H1 (cell line): ENCODE data around the gene BAZ2B. TPM values are rescaled to one million over a fixed set of nuclear protein-coding genes. Genes with fewer than 3 reads are reported as not detected.

Experiments used
- CTCF ChIA-PET: fragments of 300-600 bp; sonication (Branson Sonifier 250); formaldehyde crosslinking; loops from one replicate; lab custom pipeline; 2021; ENCODE audit not compliant: partially characterized antibody; lab: Charles Lee
- POLR2A ChIA-PET: fragments of 300-600 bp; sonication (Branson Sonifier 250); formaldehyde crosslinking; loops from one replicate; lab custom pipeline; 2021; ENCODE audit warnings: inconsistent platforms; ENCODE audit not compliant: partially characterized antibody; lab: Charles Lee
- DNase-seq, 2 experiments: peaks; one replicate each; pipeline versions ENCODE4 v3.0.0 to v3.0.0-alpha.2; 2010 to 2022; ENCODE audit warnings: low spot score in 2 of 2, low read depth in 1 of 2, mixed read lengths in 1 of 2
- FAIRE-seq: peaks from 2 replicates; lab custom pipeline; 2011; peaks lifted over from hg19 to GRCh38; lab: Jason Lieb, UNC
- H2AFZ ChIP-seq: 2 replicates; pipeline ENCODE4 v1.8.1; 2012; ENCODE audit warnings: low read length, inconsistent platforms
- H2AK5ac ChIP-seq: 2 replicates; pipeline ENCODE4 v1.6.1; 2013; ENCODE audit warnings: low read depth, low read length
- H2BK120ac ChIP-seq: replicated peaks from 2 replicates; pipeline ENCODE3; 2013; ENCODE audit warnings: low read depth, low read length, inconsistent platforms
- H2BK12ac ChIP-seq: 2 replicates; pipeline ENCODE4 v1.6.1; 2013; ENCODE audit warnings: low read depth, low read length
- H2BK15ac ChIP-seq: 2 replicates; pipeline ENCODE4 v1.6.1; 2013; ENCODE audit warnings: low read length
- H2BK20ac ChIP-seq: 2 replicates; pipeline ENCODE4 v1.6.1; 2013; ENCODE audit warnings: low read length
- H2BK5ac ChIP-seq: 2 replicates; pipeline ENCODE4 v1.6.1; 2013; ENCODE audit warnings: low read depth, low read length
- H3K14ac ChIP-seq: 2 replicates; pipeline ENCODE4 v1.6.1; 2013; ENCODE audit warnings: inconsistent platforms; ENCODE audit not compliant: insufficient read length
- H3K18ac ChIP-seq: 2 replicates; pipeline ENCODE4 v1.6.1; 2013; ENCODE audit warnings: low read length; ENCODE audit errors: extremely low read depth
- H3K23ac ChIP-seq: 2 replicates; pipeline ENCODE4 v1.6.1; 2013; ENCODE audit warnings: inconsistent platforms; ENCODE audit not compliant: insufficient read length
- H3K23me2 ChIP-seq: 2 replicates; pipeline ENCODE4 v1.6.1; 2013; ENCODE audit warnings: low read depth, low read length
- H3K27ac ChIP-seq: 2 replicates; pipeline ENCODE4 v1.6.1; 2011; ENCODE audit warnings: low read depth, low read length, inconsistent platforms
- H3K27me3 ChIP-seq, 4 experiments: replicated peaks in 1 of 4; 1 replicate in 1 of 4; 2 replicates in 3 of 4; pipeline versions ENCODE4 v1.6.1 to v1.8.1; 2011 to 2013; ENCODE audit warnings: low read length in 3 of 4, mild to moderate bottlenecking in 3 of 4, inconsistent platforms in 2 of 4, mixed read lengths in 2 of 4, moderate library complexity in 1 of 4; ENCODE audit not compliant: control insufficient read depth in 3 of 4, insufficient read depth in 3 of 4; ENCODE audit errors: extremely low read depth in 1 of 4
- H3K36me3 ChIP-seq, 4 experiments: 2 replicates each; pipeline versions ENCODE4 v1.6.1 to v1.8.1; 2011 to 2013; ENCODE audit warnings: mild to moderate bottlenecking in 4 of 4, low read length in 3 of 4, moderate library complexity in 2 of 4, control low read depth in 1 of 4, inconsistent platforms in 1 of 4; ENCODE audit not compliant: insufficient read depth in 4 of 4, control insufficient read depth in 2 of 4
- H3K4ac ChIP-seq: replicated peaks from 2 replicates; pipeline ENCODE3; 2013; ENCODE audit warnings: low read length, low read depth, mixed read lengths, inconsistent platforms; ENCODE audit not compliant: insufficient read length
- H3K4me1 ChIP-seq, 4 experiments: replicated peaks in 1 of 4; 1 replicate in 1 of 4; 2 replicates in 3 of 4; pipeline versions ENCODE4 v1.6.1 to v1.8.1; 2011 to 2013; ENCODE audit warnings: low read length in 3 of 4, inconsistent platforms in 2 of 4, mixed read lengths in 1 of 4; ENCODE audit not compliant: insufficient read depth in 4 of 4, control insufficient read depth in 3 of 4
- H3K4me2 ChIP-seq, 2 experiments: 2 replicates each; pipeline versions ENCODE4 v1.6.1 to v1.8.1; 2011 to 2013; ENCODE audit warnings: low read depth in 2 of 2, low read length in 2 of 2, control low read depth in 1 of 2, inconsistent platforms in 1 of 2, mild to moderate bottlenecking in 1 of 2; ENCODE audit not compliant: insufficient read depth in 1 of 2
- H3K4me3 ChIP-seq, 4 experiments: fragments of 200-600, 300-600 bp in 1 of 4; sonication (generic), shearing (Covaris generic), sonication (Bioruptor Twin) in 1 of 4; 2 replicates each; pipeline versions ENCODE4 v1.5.1 to v1.8.1; 2011 to 2016; ENCODE audit warnings: low read length in 4 of 4, low read depth in 3 of 4, control low read depth in 2 of 4, inconsistent platforms in 2 of 4, mild to moderate bottlenecking in 2 of 4, mixed read lengths in 1 of 4, moderate library complexity in 1 of 4; ENCODE audit not compliant: insufficient read depth in 2 of 4; ENCODE audit errors: extremely low read depth in 1 of 4
- H3K56ac ChIP-seq: replicated peaks from 2 replicates; pipeline ENCODE3; 2013; ENCODE audit warnings: low read depth, mild to moderate bottlenecking, mixed read lengths, low read length, inconsistent platforms; ENCODE audit not compliant: insufficient read length
- H3K79me1 ChIP-seq: 2 replicates; pipeline ENCODE4 v1.6.1; 2013; ENCODE audit warnings: low read depth, low read length, control low read depth
- H3K79me2 ChIP-seq, 2 experiments: 2 replicates each; pipeline versions ENCODE4 v1.6.1 to v1.8.1; 2012 to 2013; ENCODE audit warnings: low read length in 2 of 2, mild to moderate bottlenecking in 2 of 2, inconsistent platforms in 1 of 2; ENCODE audit not compliant: insufficient read depth in 2 of 2, control insufficient read depth in 1 of 2
- H3K9ac ChIP-seq, 4 experiments: replicated peaks in 1 of 4; 1 replicate in 1 of 4; 2 replicates in 3 of 4; pipeline versions ENCODE4 v1.6.1 to v1.8.1; 2011 to 2013; ENCODE audit warnings: low read depth in 3 of 4, low read length in 3 of 4, control low read depth in 2 of 4, mild to moderate bottlenecking in 2 of 4, moderate library complexity in 2 of 4, inconsistent platforms in 1 of 4; ENCODE audit errors: extremely low read depth in 1 of 4
- H3K9me3 ChIP-seq, 2 experiments: 2 replicates each; pipeline versions ENCODE4 v1.6.1 to v1.8.1; 2012 to 2013; ENCODE audit warnings: mild to moderate bottlenecking in 2 of 2, moderate library complexity in 2 of 2, control low read depth in 1 of 2, inconsistent platforms in 1 of 2, low read depth in 1 of 2, low read length in 1 of 2, mixed read lengths in 1 of 2; ENCODE audit not compliant: insufficient read depth in 2 of 2
- H4K20me1 ChIP-seq, 2 experiments: replicated peaks in 1 of 2; 2 replicates each; pipeline versions ENCODE3 to v1.8.1; 2011 to 2013; ENCODE audit warnings: inconsistent platforms in 2 of 2, low read length in 2 of 2, mild to moderate bottlenecking in 1 of 2; ENCODE audit not compliant: insufficient read depth in 2 of 2, control insufficient read depth in 1 of 2
- H4K5ac ChIP-seq: 2 replicates; pipeline ENCODE4 v1.6.1; 2013; ENCODE audit warnings: low read length, low read depth, mixed read lengths, inconsistent platforms; ENCODE audit not compliant: insufficient read length
- H4K8ac ChIP-seq: 2 replicates; pipeline ENCODE4 v1.8.0; 2013; ENCODE audit warnings: mild to moderate bottlenecking, moderate library complexity, low read length, inconsistent platforms; ENCODE audit not compliant: insufficient read depth; ENCODE audit errors: extremely low read depth
- H4K91ac ChIP-seq: replicated peaks from 2 replicates; pipeline ENCODE3; 2013; ENCODE audit warnings: low read length, mixed read lengths, inconsistent platforms; ENCODE audit not compliant: insufficient read length
- EGR1 ChIP-seq: IDR thresholded peaks from 2 replicates; pipeline ENCODE4 v1.6.1; 2011; ENCODE audit warnings: low read depth, low read length, borderline replicate concordance
- FOSL1 ChIP-seq: IDR thresholded peaks from 2 replicates; pipeline ENCODE4 v1.6.1; 2011; ENCODE audit warnings: mild to moderate bottlenecking, low read depth, low read length, moderate library complexity; ENCODE audit not compliant: insufficient read depth
- HDAC2 ChIP-seq, 2 experiments: fragments of 300-600 bp in 1 of 2; sonication (generic) in 1 of 2; IDR thresholded peaks; 2 replicates each; pipeline ENCODE4 v1.6.1; 2011 to 2012; ENCODE audit warnings: low read depth in 2 of 2, low read length in 2 of 2, mild to moderate bottlenecking in 2 of 2, moderate library complexity in 2 of 2, borderline replicate concordance in 1 of 2, inconsistent platforms in 1 of 2
- JUN ChIP-seq: IDR thresholded peaks from 2 replicates; pipeline ENCODE4 v1.6.1; 2011; ENCODE audit warnings: low read depth, mild to moderate bottlenecking, improper control_type of control experiment, low read length
- KDM1A ChIP-seq: fragments of 200-600, 300-600 bp; sonication (generic); IDR thresholded peaks from 2 replicates; pipeline ENCODE4 v1.7.1; 2016; ENCODE audit warnings: mild to moderate bottlenecking, low read length, borderline replicate concordance
- KDM4A ChIP-seq: IDR thresholded peaks from one replicate; pipeline ENCODE4 v1.7.1; 2012; ENCODE audit warnings: low read depth, mild to moderate bottlenecking, moderate library complexity, low read length, inconsistent platforms; ENCODE audit not compliant: severe bottlenecking
- KDM5A ChIP-seq: fragments of 200-600 bp; IDR thresholded peaks from 2 replicates; pipeline ENCODE4 v1.7.1; 2012; ENCODE audit warnings: mild to moderate bottlenecking, low read length, inconsistent platforms, mixed read lengths
- MAFK ChIP-seq: IDR thresholded peaks from 2 replicates; pipeline ENCODE4 v1.6.1; 2012; ENCODE audit warnings: low read depth, mild to moderate bottlenecking, improper control_type of control experiment, low read length
- PHF8 ChIP-seq: fragments of 200-600 bp; sonication (generic); conservative IDR thresholded peaks from 2 replicates; pipeline ENCODE4 v1.7.1; 2012; ENCODE audit warnings: low read depth, mild to moderate bottlenecking, inconsistent platforms, low read length, moderate library complexity
- POLR2A ChIP-seq, 2 experiments: IDR thresholded peaks; 1 replicate in 1 of 2; 2 replicates in 1 of 2; pipeline ENCODE4 v1.6.1; 2011; ENCODE audit warnings: low read depth in 2 of 2, low read length in 2 of 2, mild to moderate bottlenecking in 2 of 2; ENCODE audit errors: control extremely low read depth in 1 of 2
- RAD21 ChIP-seq, 2 experiments: IDR thresholded peaks in 1 of 2; conservative IDR thresholded peaks in 1 of 2; 2 replicates each; pipeline ENCODE4 v1.6.1; 2011; ENCODE audit warnings: low read depth in 2 of 2, low read length in 2 of 2, improper control_type of control experiment in 1 of 2, inconsistent platforms in 1 of 2, mild to moderate bottlenecking in 1 of 2, moderate library complexity in 1 of 2
- SIN3A ChIP-seq, 2 experiments: IDR thresholded peaks in 1 of 2; conservative IDR thresholded peaks in 1 of 2; 2 replicates each; pipeline ENCODE4 v1.6.1; 2011 to 2012; ENCODE audit warnings: low read length in 2 of 2, improper control_type of control experiment in 1 of 2, low read depth in 1 of 2, mild to moderate bottlenecking in 1 of 2
- TAF1 ChIP-seq: IDR thresholded peaks from 2 replicates; pipeline ENCODE4 v1.6.1; 2011; ENCODE audit warnings: mild to moderate bottlenecking, low read depth, low read length
- WGBS, 2 experiments: shearing (Covaris generic) in 1 of 2; methylation state at CpG; one replicate each; pipeline versions ENCODE4 v1.1.6 to v1.1.7; 2013 to 2015; ENCODE audit warnings: low lambda C conversion rate in 2 of 2, mixed read lengths in 2 of 2, inconsistent platforms in 1 of 2, low coverage in 1 of 2, missing lambda C conversion rate in 1 of 2; ENCODE audit not compliant: insufficient replicate concordance in 2 of 2, insufficient coverage in 1 of 2, insufficient read length in 1 of 2; ENCODE audit errors: extremely low coverage in 1 of 2, missing lambda C conversion rate in 1 of 2; 5-methylcytosine and 5-hydroxymethylcytosine counted together
- polyA plus RNA-seq, 7 experiments: library from polyadenylated mRNA; depleted of rRNA in 3 of 7; stranded (reverse) in 5 of 7; unstranded in 2 of 7; fragments of >200 nt in 5 of 7; fragments of 200-250 nt in 2 of 7; gene quantifications; 1 replicate in 5 of 7; 2 replicates in 1 of 7; 4 replicates in 1 of 7; pipeline versions ENCODE4 v1.2.1 to v1.2.3, GENCODE V29; 2011 to 2013; ENCODE audit warnings: missing spikeins in 2 of 7, mixed read lengths in 2 of 7
- total RNA-seq: library from RNA; stranded (reverse); fragmentation: NEBNext Ultra II Directional; extraction: Animal tissue kit (Norgen Biotek cat#: 25700); gene quantifications from 2 replicates; pipeline ENCODE4 v1.2.1, GENCODE V29; 2021

Gene BAZ2B
- total and polyA plus RNA-seq, 2 of the 8 experiments (the other 6 are each of a cell fraction or from before 2014, with no cell fraction given), result 15.2 to 46.3 TPM

DNA sequence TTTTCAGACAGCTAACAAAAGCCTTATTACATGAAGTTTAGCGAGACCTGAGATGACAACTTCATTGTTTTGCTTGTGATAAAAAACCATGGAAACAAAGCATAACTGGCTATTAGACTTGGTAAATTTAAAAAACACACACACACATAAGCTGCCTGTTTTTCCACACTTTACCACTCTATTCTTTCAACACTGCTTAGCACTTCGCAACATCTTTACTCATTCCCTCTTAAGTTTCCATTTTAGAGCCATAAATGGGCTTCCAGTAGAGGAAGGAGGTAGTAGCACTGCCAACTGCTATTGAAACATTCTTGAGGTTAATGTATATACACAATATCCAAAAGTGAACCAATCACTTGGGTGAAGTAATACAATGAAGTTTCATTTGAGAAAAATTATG is 54.1 kb downstream of the BAZ2B start:
- H2BK5ac ChIP-seq, result no peak overlapping the region
- DNase-seq (no peak), FAIRE-seq (no peak)
- no peak overlapping the region for H3K27ac ChIP-seq
- H3K9me3 ChIP-seq, result peaks cover 0 to 3% of the 10 kb centered on the region in 2 experiments; a peak in 1 of 4 replicates
- H3K27me3 ChIP-seq, result peaks cover 0 to under 1% (median 0%) of the 10 kb centered on the region in 4 experiments; a peak in 1 of 7 replicates
- H3K4ac ChIP-seq, result no peak overlapping the region
- H3K56ac ChIP-seq, result no peak overlapping the region
- H2BK20ac ChIP-seq, result no peak overlapping the region
- no peak overlapping the region for H3K23ac ChIP-seq
- H4K8ac ChIP-seq, result no peak overlapping the region
- H3K4me2 ChIP-seq, result no peak overlapping the region
- H4K91ac ChIP-seq, result no peak overlapping the region
- POLR2A ChIA-PET, result no interaction called here
- H3K4me1 ChIP-seq, result peaks cover 0 to 3% (median 1%) of the 10 kb centered on the region in 4 experiments; a peak in 2 of 7 replicates
- no peak overlapping the region for H4K5ac ChIP-seq
- H3K18ac ChIP-seq, result no peak overlapping the region
- 85% methylated on average over 2 of the region's 2 CpGs; no CpG with 5 or more reads in 1 of the 2 experiments for WGBS, 2 experiments
- H3K79me2 ChIP-seq, result peaks cover 0 to 76% of the 10 kb centered on the region in 2 experiments; a peak in 3 of 4 replicates
- no peaks in the 10 kb centered on the region for H4K20me1 ChIP-seq
- H3K9ac ChIP-seq, result no peak overlapping the region
- no peak overlapping the region for H2BK12ac ChIP-seq
- no peaks in the 10 kb centered on the region for H3K79me1 ChIP-seq
- no peak overlapping the region for H3K14ac ChIP-seq
- CTCF ChIA-PET, result interaction anchor here (0.6 kb wide), 1 partner anchor 160 kb away, joined by 3 read pairs; no protein-coding TSS in a partner anchor
- H3K4me3 ChIP-seq, result no peak overlapping the region
- H3K36me3 ChIP-seq, result no peaks in the 10 kb centered on the region
- no peaks in the 10 kb centered on the region for H3K23me2 ChIP-seq
- no peak overlapping the region for H2BK15ac ChIP-seq
- TF ChIP-seq TAF1 (no peak), KDM1A (no peak), PHF8 (no peak), JUN (no peak), MAFK (no peak), HDAC2 (IDR thresholded peaks at IDR 0.05; ENCODE audit: borderline replicate concordance in 1 of 2, low read depth in 2 of 2, low read length in 2 of 2) (no peak), KDM4A (no peak), KDM5A (no peak), SIN3A (conservative IDR thresholded peaks at IDR 0.05 in 1 of 2, IDR thresholded peaks at IDR 0.05 in 1 of 2; ENCODE audit: low read depth in 1 of 2, low read length in 2 of 2) (no peak), POLR2A (IDR thresholded peaks at IDR 0.05; ENCODE audit: control extremely low read depth in 1 of 2, low read depth in 2 of 2, low read length in 2 of 2) (no peak), EGR1 (no peak), FOSL1 (no peak), RAD21 (IDR thresholded peaks at IDR 0.05 in 1 of 2, conservative IDR thresholded peaks at IDR 0.05 in 1 of 2; ENCODE audit: low read depth in 2 of 2, low read length in 2 of 2) (no peak)
- no peak overlapping the region for H2BK120ac ChIP-seq
- no peak overlapping the region for H2AFZ ChIP-seq
- no peak overlapping the region for H2AK5ac ChIP-seq
